Tibial artery (tissue), 4 donors: Measurements from ENCODE around the gene CCNA2.

Source experiments
- DNase-seq, 2 donors: peaks; one replicate each; pipeline ENCODE4 v3.0.0-alpha.2; 2019
- H3K27ac ChIP-seq, 2 donors: fragments of 200-600 bp; sonication (generic) in 1 of 2; 1 replicate in 1 of 2; 2 replicates in 1 of 2; pipeline ENCODE4 v1.5.1; 2018 to 2019; ENCODE audit warnings: mild to moderate bottlenecking in 1 of 2
- H3K27me3 ChIP-seq, 2 donors: fragments of 200-600 bp; sonication (generic) in 1 of 2; one replicate each; pipeline versions ENCODE4 v1.5.1 to v1.6.0; 2016 to 2019
- H3K36me3 ChIP-seq, 3 donors: fragments of 200-600 bp; sonication (generic) in 2 of 3; one replicate each; pipeline ENCODE4 v1.5.1; 2016 to 2019; ENCODE audit warnings: mild to moderate bottlenecking in 2 of 3
- H3K4me1 ChIP-seq, 4 donors: fragments of 200-600 bp; sonication (generic) in 2 of 4; 1 replicate in 3 of 4; 2 replicates in 1 of 4; pipeline ENCODE4 v1.5.1; 2016 to 2019
- H3K4me3 ChIP-seq, 2 donors: fragments of 200-600 bp; sonication (generic) in 1 of 2; 1 replicate in 1 of 2; 2 replicates in 1 of 2; pipeline ENCODE4 v1.5.1; 2018 to 2019; ENCODE audit warnings: mild to moderate bottlenecking in 2 of 2
- H3K9me3 ChIP-seq, 3 donors: fragments of 200-600 bp; sonication (generic) in 1 of 3; one replicate each; pipeline ENCODE4 v1.5.1; 2016 to 2019
- CTCF ChIP-seq, 2 experiments: fragments of 200-600 bp in 1 of 2; fragments of 450-650 bp in 1 of 2; IDR thresholded peaks; one replicate each; pipeline ENCODE4 v1.5.1; 2017 to 2019; ENCODE audit warnings: antibody characterized with exemption in 2 of 2, mild to moderate bottlenecking in 1 of 2, moderate library complexity in 1 of 2
- intact Hi-C: fragments of 100-400 bp; cut with DNase I; formaldehyde crosslinking; loops from one replicate; pipeline ENCODE4 v1.15.0; 2023; ENCODE audit warnings: low total_unique reads

CCNA2 gene

GRCh38 chr4:121818215-121818614 lies 5.5 kb downstream of the CCNA2 start:
- no peak overlapping the region for H3K27ac ChIP-seq
- peaks cover 30 to 57% (median 49%) of the 10 kb centered on the region in 3 donors for H3K36me3 ChIP-seq
- no peak for TF ChIP-seq CTCF (IDR thresholded peaks at IDR 0.05)
- no peak for DNase-seq
- no peaks in the 10 kb centered on the region for H3K9me3 ChIP-seq
- no peak overlapping the region for H3K4me3 ChIP-seq
- no peaks in the 10 kb centered on the region for H3K27me3 ChIP-seq
- intact Hi-C loops = no loop called here
- H3K4me1 ChIP-seq = peaks cover 0 to 6% (median 5%) of the 10 kb centered on the region in 4 donors

- Histone ChIP-seq H3K27ac (no peak overlapping the region), H3K36me3 (peaks cover 35 to 62% (median 54%) of the 10 kb centered on the region in 3 donors), H3K9me3 (no peaks in the 10 kb centered on the region), H3K4me3 (no peak overlapping the region), H3K4me1 (peaks cover 0 to under 1% (median 0%) of the 10 kb centered on the region in 4 donors), H3K27me3 (no peaks in the 10 kb centered on the region)
- no peak for TF ChIP-seq CTCF (IDR thresholded peaks at IDR 0.05)
- intact Hi-C loops = no loop called here
- no peak for DNase-seq
Observed at GRCh38 chr4:121817701-121818100, 6.0 kb downstream of the CCNA2 start.

- Histone ChIP-seq H3K36me3 (peaks cover 42 to 69% (median 61%) of the 10 kb centered on the region in 3 donors), H3K27me3 (no peaks in the 10 kb centered on the region), H3K4me1 (no peaks in the 10 kb centered on the region), H3K9me3 (no peaks in the 10 kb centered on the region), H3K27ac (no peak overlapping the region), H3K4me3 (no peak overlapping the region)
- intact Hi-C loops = no loop called here
- no peak for TF ChIP-seq CTCF (IDR thresholded peaks at IDR 0.05)
- no peak for DNase-seq
Observed at GRCh38 chr4:121817006-121817405, 6.7 kb downstream of the CCNA2 start.

- DNase-seq = no peak
- intact Hi-C loops = no loop called here
- H3K27ac ChIP-seq = no peak overlapping the region
- H3K4me1 ChIP-seq = no peaks in the 10 kb centered on the region
- TF ChIP-seq CTCF (IDR thresholded peaks at IDR 0.05) = no peak
- H3K9me3 ChIP-seq = no peaks in the 10 kb centered on the region
- no peak overlapping the region for H3K4me3 ChIP-seq
- H3K36me3 ChIP-seq = peaks cover 46 to 92% (median 81%) of the 10 kb centered on the region in 3 donors
- H3K27me3 ChIP-seq = no peaks in the 10 kb centered on the region
Observed at GRCh38 chr4:121814756-121815155, 8.9 kb downstream of the CCNA2 start.

GRCh38 chr4:121811122-121811521 lies 12.6 kb downstream of the CCNA2 start:
- Histone ChIP-seq H3K36me3 (peaks cover 37 to 99% (median 87%) of the 10 kb centered on the region in 3 donors), H3K9me3 (no peaks in the 10 kb centered on the region), H3K27me3 (no peaks in the 10 kb centered on the region), H3K27ac (no peak overlapping the region), H3K4me1 (no peaks in the 10 kb centered on the region), H3K4me3 (no peak overlapping the region)
- no peak for DNase-seq
- TF ChIP-seq CTCF (IDR thresholded peaks at IDR 0.05) = no peak
- intact Hi-C loops = no loop called here

GRCh38 chr4:121806411-121806810 lies 17.3 kb downstream of the CCNA2 start:
- Histone ChIP-seq H3K9me3 (no peaks in the 10 kb centered on the region), H3K27ac (no peak overlapping the region), H3K27me3 (no peaks in the 10 kb centered on the region), H3K4me3 (no peak overlapping the region), H3K36me3 (peaks cover 24 to 85% (median 68%) of the 10 kb centered on the region in 3 donors), H3K4me1 (peaks cover 0 to 16% (median 5%) of the 10 kb centered on the region in 4 donors)
- intact Hi-C loops = no loop called here
- TF ChIP-seq CTCF (IDR thresholded peaks at IDR 0.05) = no peak
- DNase-seq = no peak
